Osteoblast (primary cell): ENCODE results near the gene MISP3. TPM values are rescaled to one million over a fixed set of nuclear protein-coding genes. Genes with fewer than 3 reads are reported as not detected.
"Not testable (repeated sequence)": the region's sequence is repeated elsewhere in the genome, so short reads cannot be mapped to it uniquely, and the experiment has no call there.

Experiments used
- DNase-seq: peaks from one replicate; pipeline ENCODE4 v3.0.0; 2011; ENCODE audit warnings: low spot score, mixed read lengths; ENCODE audit not compliant: insufficient read length; ENCODE audit errors: missing footprints
- H2AFZ ChIP-seq: 2 replicates; pipeline ENCODE4 v1.6.0; 2011; ENCODE audit warnings: mild to moderate bottlenecking, low read length
- H3K27ac ChIP-seq: 2 replicates; pipeline ENCODE4 v1.5.1; 2011; ENCODE audit warnings: mild to moderate bottlenecking, low read depth, low read length, moderate library complexity
- H3K27me3 ChIP-seq: 2 replicates; pipeline ENCODE4 v1.6.0; 2012; ENCODE audit warnings: mild to moderate bottlenecking, control low read depth, inconsistent platforms, low read length, moderate library complexity; ENCODE audit not compliant: insufficient read depth
- H3K36me3 ChIP-seq: 2 replicates; pipeline ENCODE4 v1.5.1; 2011; ENCODE audit warnings: mild to moderate bottlenecking, low read length, control low read depth, moderate library complexity; ENCODE audit not compliant: insufficient read depth
- H3K4me1 ChIP-seq: 2 replicates; pipeline ENCODE4 v1.5.1; 2011; ENCODE audit warnings: mild to moderate bottlenecking, low read length, control low read depth, moderate library complexity; ENCODE audit not compliant: insufficient read depth
- H3K4me2 ChIP-seq: 2 replicates; pipeline ENCODE4 v1.6.0; 2011; ENCODE audit warnings: mild to moderate bottlenecking, low read length; ENCODE audit not compliant: insufficient read depth
- H3K4me3 ChIP-seq: fragments of 200-600 bp; sonication (generic); 3 replicates; pipeline ENCODE4 v1.5.1; 2012; ENCODE audit warnings: mild to moderate bottlenecking, low read length, inconsistent platforms; ENCODE audit not compliant: insufficient read depth
- H3K79me2 ChIP-seq: 2 replicates; pipeline ENCODE4 v1.6.0; 2012; ENCODE audit warnings: mild to moderate bottlenecking, low read length, control low read depth, inconsistent platforms; ENCODE audit not compliant: insufficient read depth
- H3K9me3 ChIP-seq: 2 replicates; pipeline ENCODE4 v1.5.1; 2011; ENCODE audit warnings: low read depth, low read length, control low read depth
- H4K20me1 ChIP-seq: 2 replicates; pipeline ENCODE4 v1.6.0; 2012; ENCODE audit warnings: mild to moderate bottlenecking, low read length, control low read depth; ENCODE audit not compliant: insufficient read depth
- total RNA-seq: library from RNA; depleted of rRNA; stranded (reverse); fragments of >200 nt; gene quantifications from 2 replicates; pipeline ENCODE4 v1.2.3, GENCODE V29; 2012
- TF ChIP-seq, protein P1 (sequence below): IDR thresholded peaks from 2 replicates; pipeline ENCODE4 v1.5.1; 2011; ENCODE audit warnings: mild to moderate bottlenecking, low read depth, low read length, moderate library complexity; ENCODE audit errors: extremely low read depth

Gene MISP3
- total RNA-seq, 1 donor: 1.1 TPM

DNA sequence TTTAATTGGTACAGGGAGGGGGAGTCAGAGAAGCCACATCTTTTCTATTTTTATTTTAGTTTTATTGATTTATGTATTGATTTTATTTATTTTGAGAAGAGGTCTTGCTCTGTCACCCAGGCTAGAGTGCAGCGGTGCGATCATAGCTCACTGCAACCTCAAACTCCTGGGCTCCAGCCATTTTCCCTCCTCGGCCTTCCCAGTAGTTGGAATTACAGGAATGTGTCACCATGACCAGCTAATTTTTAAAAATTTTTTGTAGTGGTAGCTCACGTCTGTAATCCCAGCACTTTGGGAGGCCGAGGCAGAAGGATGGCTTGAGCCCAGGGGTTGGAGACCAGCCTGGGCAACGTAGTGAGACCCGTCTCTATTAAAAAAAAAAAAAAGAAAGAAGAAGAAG is 36.9 kb upstream of the MISP3 start:
- peaks cover 3% of the 10 kb centered on the region for H3K27me3 ChIP-seq
- no peak for DNase-seq
- no peak overlapping the region for H2AFZ ChIP-seq

DNA sequence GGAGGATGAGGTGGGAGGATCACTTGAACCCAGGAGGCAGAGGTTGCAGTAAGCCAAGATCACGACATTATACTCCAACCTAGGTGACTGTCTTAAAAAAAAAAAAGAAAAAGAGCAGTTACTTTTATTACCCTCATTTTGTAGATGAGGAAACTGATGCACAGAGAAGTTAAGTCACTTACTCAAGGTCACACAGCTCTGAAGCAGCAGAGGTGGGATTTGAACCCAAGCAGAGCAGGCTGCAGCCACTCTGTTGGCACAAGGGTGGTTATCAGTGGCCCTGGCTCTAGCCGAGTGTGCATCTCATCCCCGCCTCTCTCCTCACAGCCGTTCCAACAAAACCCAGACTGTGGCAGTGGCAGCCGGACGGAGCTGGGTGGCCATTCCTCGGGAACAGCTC is 33.4 kb upstream of the MISP3 start:
- TF ChIP-seq, protein P1, sequence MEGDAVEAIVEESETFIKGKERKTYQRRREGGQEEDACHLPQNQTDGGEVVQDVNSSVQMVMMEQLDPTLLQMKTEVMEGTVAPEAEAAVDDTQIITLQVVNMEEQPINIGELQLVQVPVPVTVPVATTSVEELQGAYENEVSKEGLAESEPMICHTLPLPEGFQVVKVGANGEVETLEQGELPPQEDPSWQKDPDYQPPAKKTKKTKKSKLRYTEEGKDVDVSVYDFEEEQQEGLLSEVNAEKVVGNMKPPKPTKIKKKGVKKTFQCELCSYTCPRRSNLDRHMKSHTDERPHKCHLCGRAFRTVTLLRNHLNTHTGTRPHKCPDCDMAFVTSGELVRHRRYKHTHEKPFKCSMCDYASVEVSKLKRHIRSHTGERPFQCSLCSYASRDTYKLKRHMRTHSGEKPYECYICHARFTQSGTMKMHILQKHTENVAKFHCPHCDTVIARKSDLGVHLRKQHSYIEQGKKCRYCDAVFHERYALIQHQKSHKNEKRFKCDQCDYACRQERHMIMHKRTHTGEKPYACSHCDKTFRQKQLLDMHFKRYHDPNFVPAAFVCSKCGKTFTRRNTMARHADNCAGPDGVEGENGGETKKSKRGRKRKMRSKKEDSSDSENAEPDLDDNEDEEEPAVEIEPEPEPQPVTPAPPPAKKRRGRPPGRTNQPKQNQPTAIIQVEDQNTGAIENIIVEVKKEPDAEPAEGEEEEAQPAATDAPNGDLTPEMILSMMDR: no peak
- no peak overlapping the region for H3K4me3 ChIP-seq
- H3K4me2 ChIP-seq: no peak overlapping the region
- H2AFZ ChIP-seq: no peak overlapping the region
- H3K9me3 ChIP-seq: no peaks in the 10 kb centered on the region
- DNase-seq: no peak
- H3K27me3 ChIP-seq: no peaks in the 10 kb centered on the region
- peaks cover 3% of the 10 kb centered on the region for H3K4me1 ChIP-seq
- no peaks in the 10 kb centered on the region for H4K20me1 ChIP-seq
- H3K27ac ChIP-seq: no peak overlapping the region
- H3K79me2 ChIP-seq: no peaks in the 10 kb centered on the region
- H3K36me3 ChIP-seq: no peaks in the 10 kb centered on the region

More for the DNA sequence above, 36.9 kb upstream of the MISP3 start:
- peaks cover 4% of the 10 kb centered on the region for H3K4me1 ChIP-seq
- no peak overlapping the region for H3K4me2 ChIP-seq
- no peak overlapping the region for H3K4me3 ChIP-seq
- H3K36me3 ChIP-seq: no peaks in the 10 kb centered on the region
- no peaks in the 10 kb centered on the region for H3K9me3 ChIP-seq
- H3K27ac ChIP-seq: no peak overlapping the region
- TF ChIP-seq, protein P1: no peak
- H4K20me1 ChIP-seq: no peaks in the 10 kb centered on the region
- no peaks in the 10 kb centered on the region for H3K79me2 ChIP-seq

DNA sequence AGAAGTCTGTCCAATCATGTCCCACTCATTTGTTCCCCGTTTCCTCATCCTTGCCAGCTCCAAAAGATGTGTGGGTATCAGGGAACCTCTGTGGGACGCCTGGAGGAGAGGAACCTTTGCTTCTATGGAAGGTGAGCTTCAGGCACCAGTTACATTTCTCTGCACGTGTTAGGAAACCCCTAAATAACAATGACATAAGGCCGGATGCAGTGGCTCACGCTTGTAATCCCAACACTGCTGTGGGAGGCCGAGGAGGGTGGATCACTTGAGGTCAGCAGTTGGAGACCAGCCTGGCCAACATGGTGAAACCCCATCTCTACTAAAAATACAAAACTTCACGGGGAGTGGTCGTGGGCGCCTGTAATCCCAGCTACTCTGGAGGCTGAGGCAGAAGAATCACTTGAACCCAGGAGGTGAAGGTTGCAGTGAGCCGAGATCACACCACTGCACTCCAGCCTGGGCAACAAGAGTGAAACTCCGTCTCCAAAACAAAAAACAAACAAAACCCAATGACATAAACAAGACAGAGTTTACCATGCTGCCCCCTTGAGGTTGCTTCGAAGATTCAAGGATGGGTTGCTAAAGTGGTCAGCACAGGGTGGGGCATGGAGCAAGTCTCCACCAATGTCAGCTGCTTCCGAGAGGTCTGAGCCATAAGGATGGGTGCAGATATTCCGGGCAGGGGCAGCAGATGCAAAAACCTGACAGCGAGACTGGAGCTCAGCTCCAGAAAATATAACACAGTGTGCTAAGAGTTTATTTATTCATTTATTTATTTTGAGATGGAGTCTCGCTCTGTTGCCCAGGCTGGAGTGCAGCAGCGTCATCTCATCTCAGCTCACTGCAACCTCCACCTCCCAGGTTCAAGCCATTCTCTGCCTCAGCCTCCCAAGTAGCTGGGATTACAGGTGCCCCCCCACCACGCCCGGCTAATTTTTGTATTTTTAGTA is 29.7 kb upstream of the MISP3 start:
- H3K4me1 ChIP-seq, H3K36me3 ChIP-seq, H4K20me1 ChIP-seq, H3K9me3 ChIP-seq, H3K79me2 ChIP-seq, H3K27me3 ChIP-seq: not testable (repeated sequence)
- Histone ChIP-seq H2AFZ (peak overlapping the region; percentile 77), H3K4me3 (peak overlapping the region; percentile 13), H3K4me2 (peak overlapping the region; percentile 34), H3K27ac (peak overlapping the region; percentile 33)
- DNase-seq: peak; percentile 92
- TF ChIP-seq, protein P1: peak; percentile 58

DNA sequence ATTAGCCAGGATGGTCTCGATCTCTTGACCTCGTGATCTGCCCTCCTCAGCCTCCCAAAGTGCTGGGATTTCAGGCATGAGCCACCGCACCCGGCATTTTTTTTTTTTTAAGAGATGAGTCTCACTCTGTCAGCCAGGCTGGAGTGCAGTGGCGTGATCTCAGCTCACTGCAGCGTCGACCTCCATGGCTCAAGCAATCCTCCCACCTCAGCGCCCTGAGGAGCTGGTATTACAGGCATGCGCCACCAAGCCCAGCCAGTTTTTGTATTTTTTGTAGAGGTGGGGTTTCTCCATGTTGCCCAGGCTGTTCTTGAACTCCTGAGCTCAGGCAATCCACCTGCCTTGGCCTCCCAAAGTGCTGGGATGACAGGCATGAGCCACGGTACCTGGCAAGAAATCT is 24.7 kb upstream of the MISP3 start:
- H3K9me3 ChIP-seq, H3K27ac ChIP-seq: not testable (repeated sequence)

More for the DNA sequence above, 24.7 kb upstream of the MISP3 start:
- not testable (repeated sequence) for H4K20me1 ChIP-seq, H3K4me1 ChIP-seq, H3K79me2 ChIP-seq, H3K4me2 ChIP-seq, H3K4me3 ChIP-seq, H3K36me3 ChIP-seq, H3K27me3 ChIP-seq, H2AFZ ChIP-seq, DNase-seq
